ENCODE results near the gene MRPS5. TPM values are rescaled to one million over a fixed set of nuclear protein-coding genes. Genes with fewer than 3 reads are reported as not detected.

The MRPS5 gene
- total and polyA plus RNA-seq, 2 donors (not counting 1 experiment from before 2014, with no cell fraction given): 46.3 to 48.0 TPM

DNA sequence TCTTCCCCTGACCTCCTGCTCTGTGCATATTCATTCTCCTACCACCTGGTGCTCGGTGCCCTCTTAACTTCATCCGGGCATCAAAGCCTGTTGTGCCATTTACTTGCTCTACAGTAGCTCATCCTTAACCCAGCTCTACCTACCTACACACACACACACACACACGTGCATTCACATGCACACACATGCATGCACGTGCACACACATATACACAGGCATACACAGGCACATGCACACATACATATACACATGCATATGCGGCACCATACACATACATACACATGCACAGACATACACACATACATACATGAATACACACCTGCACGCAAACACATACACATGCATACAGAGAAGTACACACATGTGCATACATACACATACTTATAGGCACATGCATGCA is 81.6 kb downstream of the MRPS5 start:
- Histone ChIP-seq H3K4me2 (replicated peaks; ENCODE audit: low read depth, low read length, poor library complexity, severe bottlenecking) (no peak overlapping the region), H3K27ac (ENCODE audit: low read length in 2 of 2) (no peak overlapping the region), H3K9me3 (ENCODE audit: control extremely low read depth in 1 of 3, control insufficient read depth in 2 of 3, insufficient read depth in 1 of 3, low read length in 2 of 3) (no peaks in the 10 kb centered on the region), H3K9ac (ENCODE audit: low read length) (no peak overlapping the region), H3K36me3 (replicated peaks in 1 of 2; ENCODE audit: control extremely low read depth in 1 of 2, control insufficient read depth in 1 of 2, extremely low read depth in 1 of 2, insufficient read depth in 2 of 2, low read length in 1 of 2) (no peaks in the 10 kb centered on the region), H3K4me1 (ENCODE audit: control insufficient read depth in 2 of 2, insufficient read depth in 2 of 2, low read length in 2 of 2) (no peaks in the 10 kb centered on the region), H4K20me1 (ENCODE audit: control insufficient read depth, insufficient read depth, low read length, poor library complexity, severe bottlenecking) (no peaks in the 10 kb centered on the region), H3K27me3 (replicated peaks in 1 of 4; ENCODE audit: control extremely low read depth in 1 of 4, control insufficient read depth in 3 of 4, insufficient read depth in 4 of 4, low read length in 3 of 4) (peaks cover 0 to 9% (median 1%) of the 10 kb centered on the region in 4 experiments), H3K79me2 (ENCODE audit: control insufficient read depth, insufficient read depth, low read length) (no peaks in the 10 kb centered on the region), H3K4me3 (ENCODE audit: control extremely low read depth in 1 of 5, extremely low read depth in 1 of 5, insufficient read depth in 1 of 5, low read depth in 2 of 5, low read length in 4 of 5) (no peak overlapping the region), H2AFZ (ENCODE audit: insufficient read depth, low read depth, low read length, poor library complexity, severe bottlenecking) (no peak overlapping the region)
- no peak overlapping the region for H3K4me3 Mint-ChIP-seq
- CTCF ChIA-PET: no interaction called here
- ATAC-seq (ENCODE audit: low read depth) (no peak), DNase-seq (no peak)
- POLR2A ChIA-PET: no interaction called here
- 91% methylated on average over 6 of the region's 6 CpGs for WGBS (ENCODE audit: insufficient coverage)
- intact Hi-C loops (cut with micrococcal nuclease): no loop called here
- TF ChIP-seq, protein P1, sequence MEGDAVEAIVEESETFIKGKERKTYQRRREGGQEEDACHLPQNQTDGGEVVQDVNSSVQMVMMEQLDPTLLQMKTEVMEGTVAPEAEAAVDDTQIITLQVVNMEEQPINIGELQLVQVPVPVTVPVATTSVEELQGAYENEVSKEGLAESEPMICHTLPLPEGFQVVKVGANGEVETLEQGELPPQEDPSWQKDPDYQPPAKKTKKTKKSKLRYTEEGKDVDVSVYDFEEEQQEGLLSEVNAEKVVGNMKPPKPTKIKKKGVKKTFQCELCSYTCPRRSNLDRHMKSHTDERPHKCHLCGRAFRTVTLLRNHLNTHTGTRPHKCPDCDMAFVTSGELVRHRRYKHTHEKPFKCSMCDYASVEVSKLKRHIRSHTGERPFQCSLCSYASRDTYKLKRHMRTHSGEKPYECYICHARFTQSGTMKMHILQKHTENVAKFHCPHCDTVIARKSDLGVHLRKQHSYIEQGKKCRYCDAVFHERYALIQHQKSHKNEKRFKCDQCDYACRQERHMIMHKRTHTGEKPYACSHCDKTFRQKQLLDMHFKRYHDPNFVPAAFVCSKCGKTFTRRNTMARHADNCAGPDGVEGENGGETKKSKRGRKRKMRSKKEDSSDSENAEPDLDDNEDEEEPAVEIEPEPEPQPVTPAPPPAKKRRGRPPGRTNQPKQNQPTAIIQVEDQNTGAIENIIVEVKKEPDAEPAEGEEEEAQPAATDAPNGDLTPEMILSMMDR (IDR thresholded peaks at IDR 0.05): no peak
- no peak for TF ChIP-seq EZH2 (IDR thresholded peaks at IDR 0.05; ENCODE audit: borderline replicate concordance, insufficient read depth, low read depth, low read length, poor library complexity, severe bottlenecking)
- no peaks in the 10 kb centered on the region for H3K4me1 Mint-ChIP-seq
- no peak overlapping the region for H3K27ac Mint-ChIP-seq
- H3K27me3 Mint-ChIP-seq: peaks cover 19% of the 10 kb centered on the region
- peaks cover 22% of the 10 kb centered on the region for H3K9me3 Mint-ChIP-seq (ENCODE audit: insufficient read depth)

DNA sequence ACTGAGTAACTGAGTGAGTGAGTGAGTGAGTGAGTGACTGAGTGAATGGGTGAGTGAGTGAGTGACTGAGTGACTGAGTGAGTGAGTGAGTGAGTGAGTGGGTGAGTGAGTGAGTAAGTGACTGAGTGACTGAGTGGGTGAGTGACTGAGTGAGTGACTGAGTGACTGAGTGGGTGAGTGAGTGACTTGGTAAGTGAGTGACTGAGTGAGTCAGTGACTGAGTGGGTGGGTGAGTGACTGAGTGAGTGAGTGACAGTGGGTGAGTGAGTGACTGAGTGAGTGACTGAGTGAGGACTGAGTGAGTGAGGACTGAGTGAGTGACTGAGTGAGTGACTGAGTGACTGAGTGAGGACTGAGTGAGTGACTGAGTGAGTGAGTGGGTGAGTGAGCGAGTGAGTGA is 82.2 kb downstream of the MRPS5 start:
- no peak overlapping the region for H3K4me2 ChIP-seq (replicated peaks; ENCODE audit: low read depth, low read length, poor library complexity, severe bottlenecking)
- ChIA-PET CTCF (no interaction called here), POLR2A (no interaction called here)
- no peak overlapping the region for H3K4me3 Mint-ChIP-seq
- no peaks in the 10 kb centered on the region for H3K4me1 Mint-ChIP-seq
- intact Hi-C loops (cut with micrococcal nuclease): no loop called here
- no peak overlapping the region for H3K27ac Mint-ChIP-seq
- no CpG with 5 or more reads among the region's 1 CpG for WGBS (ENCODE audit: insufficient coverage)
- no peaks in the 10 kb centered on the region for H3K9me3 ChIP-seq (ENCODE audit: control extremely low read depth in 1 of 3, control insufficient read depth in 2 of 3, insufficient read depth in 1 of 3, low read length in 2 of 3)
- no peak overlapping the region for H3K27ac ChIP-seq (ENCODE audit: low read length in 2 of 2)
- no peaks in the 10 kb centered on the region for H3K4me1 ChIP-seq (ENCODE audit: control insufficient read depth in 2 of 2, insufficient read depth in 2 of 2, low read length in 2 of 2)
- no peaks in the 10 kb centered on the region for H3K79me2 ChIP-seq (ENCODE audit: control insufficient read depth, insufficient read depth, low read length)
- ATAC-seq (ENCODE audit: low read depth) (no peak), DNase-seq (no peak)
- H2AFZ ChIP-seq (ENCODE audit: insufficient read depth, low read depth, low read length, poor library complexity, severe bottlenecking): no peak overlapping the region
- peaks cover 0 to 9% (median 1%) of the 10 kb centered on the region in 4 experiments for H3K27me3 ChIP-seq (replicated peaks in 1 of 4; ENCODE audit: control extremely low read depth in 1 of 4, control insufficient read depth in 3 of 4, insufficient read depth in 4 of 4, low read length in 3 of 4)
- no peaks in the 10 kb centered on the region for H3K36me3 ChIP-seq (replicated peaks in 1 of 2; ENCODE audit: control extremely low read depth in 1 of 2, control insufficient read depth in 1 of 2, extremely low read depth in 1 of 2, insufficient read depth in 2 of 2, low read length in 1 of 2)
- H3K27me3 Mint-ChIP-seq: peaks cover 17% of the 10 kb centered on the region
- no peak overlapping the region for H3K9ac ChIP-seq (ENCODE audit: low read length)
- no peaks in the 10 kb centered on the region for H4K20me1 ChIP-seq (ENCODE audit: control insufficient read depth, insufficient read depth, low read length, poor library complexity, severe bottlenecking)
- H3K4me3 ChIP-seq (ENCODE audit: control extremely low read depth in 1 of 5, extremely low read depth in 1 of 5, insufficient read depth in 1 of 5, low read depth in 2 of 5, low read length in 4 of 5): no peak overlapping the region
- TF ChIP-seq, protein P1 (IDR thresholded peaks at IDR 0.05): no peak
- no peak for TF ChIP-seq EZH2 (IDR thresholded peaks at IDR 0.05; ENCODE audit: borderline replicate concordance, insufficient read depth, low read depth, low read length, poor library complexity, severe bottlenecking)
- peaks cover 22% of the 10 kb centered on the region for H3K9me3 Mint-ChIP-seq (ENCODE audit: insufficient read depth)

All from B cell (primary cell).